Nasal cavity respiratory epithelium epithelial cell of viscerocranial mucosa (primary cell): Measurements from ENCODE around the gene TAT. TPM values are rescaled to one million over a fixed set of nuclear protein-coding genes. Genes with fewer than 3 reads are reported as not detected.

Experiments used
- total RNA-seq: library from RNA; depleted of rRNA; stranded (reverse); fragments of >200 nt; gene quantifications from 2 replicates; pipeline ENCODE4 v1.2.3, GENCODE V29; 2014

The TAT gene
- total RNA-seq: under 0.01 and 0.07 TPM in 2 replicates

GRCh38 chr16:71576971-71577370 is at the start of gene TAT:
TSS of gene TAT (minus strand) at chr16:71577092. CDS start at chr16:71576415, 677 bp downstream.

GRCh38 chr16:71626018-71626857 is 49.3 kb upstream of the TAT start, which contains the start of gene MARVELD3:
TSS of gene MARVELD3 (plus strand) at chr16:71626184. CDS start at chr16:71626230, 46 bp downstream.

GRCh38 chr16:71526111-71526631 is 50.7 kb downstream of the TAT start, which contains the start of gene CHST4:
TSS of gene CHST4 (plus strand) at chr16:71526426. CDS start at chr16:71536678, 10,252 bp downstream.

Other genes starting within 250 kb of the TAT start
- 0.21 and 6.5 TPM in 2 replicates for gene CALB2, start 218.4 kb downstream of the TAT start, total RNA-seq
- gene TLE7, start 135.0 kb downstream of the TAT start, total RNA-seq: not detected in 2 replicates
- 10.9 and 14.9 TPM in 2 replicates for gene ZNF23, start 114.8 kb downstream of the TAT start, total RNA-seq
- 2.1 and 2.8 TPM in 2 replicates for gene ZNF19, start 87.8 kb downstream of the TAT start, total RNA-seq
- gene CHST4, start 50.7 kb downstream of the TAT start, total RNA-seq: under 0.01 and 0.85 TPM in 2 replicates
- 18.5 and 48.7 TPM in 2 replicates for gene MARVELD3, start 49.1 kb upstream of the TAT start, total RNA-seq
- gene PHLPP2, start 147.6 kb upstream of the TAT start, total RNA-seq: 5.1 and 5.9 TPM in 2 replicates
- gene AP1G1, start 231.7 kb upstream of the TAT start, total RNA-seq: 43.1 and 70.5 TPM in 2 replicates